ENCODE results near the gene TFAP2A.

The TFAP2A gene

DNA sequence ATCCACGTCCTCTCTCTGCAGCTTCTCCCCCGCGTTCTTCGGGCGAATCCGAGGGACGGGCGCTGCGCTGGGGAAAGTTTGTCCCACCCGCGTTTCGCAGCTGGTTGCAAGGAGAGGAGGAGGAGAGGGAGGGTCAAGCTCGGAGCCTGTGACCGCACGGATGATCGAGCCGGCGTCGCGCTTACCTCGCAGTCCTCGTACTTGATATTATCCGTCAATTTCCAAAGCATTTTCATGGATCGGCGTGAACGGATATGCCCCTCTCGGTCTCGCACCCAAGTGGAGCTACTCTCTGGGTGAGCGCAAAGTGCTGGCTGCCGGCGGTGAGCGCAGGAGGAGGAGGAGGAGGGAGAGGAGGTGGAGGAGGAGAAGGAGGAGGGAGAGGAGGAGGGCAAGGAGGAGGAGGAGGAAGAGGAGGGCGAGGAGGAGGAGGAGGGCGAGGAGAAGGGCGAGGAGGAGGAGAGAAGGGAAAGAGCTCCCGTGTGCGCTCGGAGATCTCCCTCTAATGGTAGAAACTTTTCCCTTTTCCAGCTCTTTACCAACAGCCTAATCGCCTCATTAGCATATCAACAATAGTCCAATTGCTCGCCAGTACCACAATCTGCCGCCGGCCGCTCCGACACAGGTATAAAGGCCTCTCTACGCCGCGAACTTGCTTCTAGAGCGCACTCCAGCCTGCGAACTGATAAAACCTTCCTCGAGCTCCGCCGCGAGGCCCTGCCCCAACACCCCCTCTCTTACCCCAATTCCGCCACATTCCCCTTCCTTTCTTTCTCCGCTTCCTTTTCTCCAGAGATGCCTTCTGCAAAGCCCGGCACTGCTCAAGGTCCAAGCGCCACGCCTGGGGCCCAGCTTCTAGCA is at the start of gene TFAP2A:
Gene TFAP2A (minus strand): TSS at position 319 of the 861 bp plus-strand sequence. CDS start 83 bp downstream, at position 236.
- no peak for TF ChIP-seq ZFX (IDR thresholded peaks at IDR 0.05)
- TF ChIP-seq, protein P1, sequence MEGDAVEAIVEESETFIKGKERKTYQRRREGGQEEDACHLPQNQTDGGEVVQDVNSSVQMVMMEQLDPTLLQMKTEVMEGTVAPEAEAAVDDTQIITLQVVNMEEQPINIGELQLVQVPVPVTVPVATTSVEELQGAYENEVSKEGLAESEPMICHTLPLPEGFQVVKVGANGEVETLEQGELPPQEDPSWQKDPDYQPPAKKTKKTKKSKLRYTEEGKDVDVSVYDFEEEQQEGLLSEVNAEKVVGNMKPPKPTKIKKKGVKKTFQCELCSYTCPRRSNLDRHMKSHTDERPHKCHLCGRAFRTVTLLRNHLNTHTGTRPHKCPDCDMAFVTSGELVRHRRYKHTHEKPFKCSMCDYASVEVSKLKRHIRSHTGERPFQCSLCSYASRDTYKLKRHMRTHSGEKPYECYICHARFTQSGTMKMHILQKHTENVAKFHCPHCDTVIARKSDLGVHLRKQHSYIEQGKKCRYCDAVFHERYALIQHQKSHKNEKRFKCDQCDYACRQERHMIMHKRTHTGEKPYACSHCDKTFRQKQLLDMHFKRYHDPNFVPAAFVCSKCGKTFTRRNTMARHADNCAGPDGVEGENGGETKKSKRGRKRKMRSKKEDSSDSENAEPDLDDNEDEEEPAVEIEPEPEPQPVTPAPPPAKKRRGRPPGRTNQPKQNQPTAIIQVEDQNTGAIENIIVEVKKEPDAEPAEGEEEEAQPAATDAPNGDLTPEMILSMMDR (conservative IDR thresholded peaks at IDR 0.05) = peak; percentile 76
- H3K27ac ChIP-seq = no peak within 1 kb of the TSS; the same call in 1 of the 2 replicates

DNA sequence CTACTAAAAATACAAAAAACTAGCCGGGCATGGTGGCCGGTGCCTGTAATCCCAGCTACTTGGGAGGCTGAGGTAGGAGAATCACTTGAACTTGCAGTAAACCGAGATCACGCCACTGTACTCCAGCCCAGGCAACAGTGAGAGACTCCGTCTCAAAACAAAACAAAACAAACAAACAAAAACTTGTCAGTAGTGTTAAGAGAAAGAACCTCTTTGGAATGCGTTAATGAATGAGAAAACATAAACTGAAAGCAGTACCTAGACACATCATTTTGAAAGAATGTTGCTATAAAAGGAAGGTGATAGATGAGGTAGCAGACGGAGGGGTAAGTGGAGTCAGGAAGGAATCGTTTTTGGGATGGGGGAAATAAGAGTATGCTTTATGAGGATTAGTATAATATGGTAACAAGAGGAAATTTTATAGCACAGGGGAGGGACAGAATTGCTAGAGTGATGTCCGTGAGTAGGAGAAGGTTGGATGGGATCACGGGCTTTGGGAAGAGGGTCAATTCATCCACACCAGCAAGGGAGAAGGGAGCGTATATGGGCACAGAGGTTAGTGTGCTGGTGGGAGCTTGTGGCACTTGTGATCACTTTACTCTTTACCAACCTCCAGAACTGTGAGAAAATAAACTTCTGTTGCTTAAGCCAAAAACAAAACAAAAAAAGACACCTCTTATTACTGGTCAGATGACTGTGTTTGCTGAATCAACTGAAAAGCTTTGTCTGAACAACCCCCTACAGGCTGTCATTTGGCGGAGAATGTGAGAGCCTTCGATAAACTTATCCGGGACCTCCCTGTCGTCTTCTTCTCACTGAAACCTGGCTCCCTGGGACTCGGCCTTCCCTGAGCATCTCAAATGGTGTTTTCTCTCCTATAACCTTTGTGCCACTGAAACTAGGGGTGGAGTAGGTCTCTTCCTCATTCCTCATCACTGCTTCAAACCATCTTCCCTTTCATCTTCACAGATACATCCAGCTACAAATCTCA is 48.9 kb upstream of the TFAP2A start:
- H3K27ac ChIP-seq = no peak overlapping the region
- TF ChIP-seq ZFX (IDR thresholded peaks at IDR 0.05) = no peak
- TF ChIP-seq, protein P1 (conservative IDR thresholded peaks at IDR 0.05) = no peak

DNA sequence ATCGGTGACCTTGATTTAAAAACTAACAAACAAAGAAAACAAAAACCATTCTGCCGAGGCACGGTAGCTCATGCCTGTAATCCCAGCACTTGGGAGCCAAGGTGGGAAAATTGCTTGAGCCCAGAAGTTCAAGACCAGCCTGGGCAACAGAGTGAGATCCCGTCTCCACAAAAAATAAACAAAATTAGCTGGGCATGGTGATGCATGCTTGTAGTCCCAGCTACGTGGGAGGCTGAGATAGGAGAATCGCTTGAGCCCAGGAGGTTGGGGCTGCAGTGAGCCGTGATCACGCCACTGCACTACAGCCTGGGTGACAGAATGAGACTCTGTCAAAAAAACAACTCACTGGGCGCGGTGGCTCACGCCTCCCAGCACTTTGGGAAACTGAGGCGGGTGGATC is 48.2 kb upstream of the TFAP2A start:
- H3K27ac ChIP-seq = no peak overlapping the region
- no peak for TF ChIP-seq ZFX (IDR thresholded peaks at IDR 0.05)
- TF ChIP-seq, protein P1 (conservative IDR thresholded peaks at IDR 0.05) = no peak

DNA sequence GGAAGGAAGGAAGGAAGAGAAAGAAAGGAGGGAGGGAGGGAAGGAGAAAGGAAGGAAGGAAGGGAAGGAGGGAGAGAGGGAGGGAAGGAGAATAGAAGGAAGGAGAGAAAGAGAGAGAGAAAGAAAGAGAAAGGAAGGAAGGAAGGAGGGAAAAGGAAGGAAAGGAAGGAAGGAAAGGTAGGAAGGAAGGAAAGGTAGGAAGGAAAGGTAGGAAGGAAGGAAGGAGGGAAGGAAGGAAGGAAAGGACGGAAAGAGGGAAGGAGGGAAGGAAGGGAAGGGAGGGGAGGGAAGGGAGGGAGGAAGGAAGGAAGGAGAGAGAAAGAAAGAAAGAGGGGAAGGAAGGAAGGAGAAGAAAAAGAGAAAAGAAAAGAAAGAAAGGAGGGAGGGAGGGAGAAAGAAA is 47.0 kb upstream of the TFAP2A start:
- no peak overlapping the region for H3K27ac ChIP-seq
- no peak for TF ChIP-seq ZFX (IDR thresholded peaks at IDR 0.05)
- TF ChIP-seq, protein P1 (conservative IDR thresholded peaks at IDR 0.05) = no peak

DNA sequence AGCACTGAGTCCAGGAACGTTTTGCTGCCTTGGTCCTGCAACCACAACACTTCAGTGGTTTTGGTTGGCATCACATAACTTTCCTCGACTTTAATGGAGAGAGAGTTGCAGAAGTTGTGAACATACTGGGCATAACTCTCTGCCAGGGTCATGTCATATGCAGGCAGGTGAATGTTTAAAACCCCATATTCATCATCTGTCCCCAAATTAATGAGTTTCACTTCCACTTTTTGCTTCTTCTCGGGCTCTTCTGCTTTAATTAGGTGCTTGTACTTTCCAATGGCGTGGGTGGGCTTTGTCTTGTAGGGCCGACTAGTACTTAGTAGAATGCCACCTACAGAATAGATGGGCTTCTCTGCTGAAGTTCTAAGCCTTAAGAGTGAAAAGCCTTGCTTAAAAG is 45.2 kb upstream of the TFAP2A start:
- no peak overlapping the region for H3K27ac ChIP-seq
- no peak for TF ChIP-seq ZFX (IDR thresholded peaks at IDR 0.05)
- TF ChIP-seq, protein P1 (conservative IDR thresholded peaks at IDR 0.05) = no peak

DNA sequence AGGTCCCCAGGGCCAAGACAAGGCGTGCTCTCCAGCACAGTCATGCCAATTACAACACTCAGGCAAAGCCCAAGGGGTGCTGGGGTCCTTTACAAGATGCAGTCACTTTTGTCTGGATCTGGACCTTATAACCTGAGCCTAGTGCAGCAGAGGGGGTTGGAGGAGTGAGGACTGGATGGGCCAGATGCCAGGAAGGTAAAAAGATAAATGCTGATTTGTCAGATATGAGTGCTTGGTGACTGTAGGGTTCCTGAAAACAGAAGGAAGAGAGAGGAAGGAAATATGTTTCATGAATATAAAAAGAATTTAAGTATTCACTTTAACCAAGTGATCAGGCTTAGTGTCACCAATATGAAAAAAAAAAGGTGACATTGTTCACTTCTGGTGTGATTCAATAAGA is 43.4 kb upstream of the TFAP2A start:
- TF ChIP-seq, protein P1 (conservative IDR thresholded peaks at IDR 0.05) = no peak
- no peak for TF ChIP-seq ZFX (IDR thresholded peaks at IDR 0.05)
- H3K27ac ChIP-seq = no peak overlapping the region
